ENCODE results near the gene PLOD3.

- TF ChIP-seq CTCF (IDR thresholded peaks at IDR 0.05) (no peak), POLR2A (IDR thresholded peaks at IDR 0.05) (no peak)
These were observed 11.3 kb downstream of the PLOD3 start for GRCh38 chr7:101205901-101206664.
